T47D (cell line): ENCODE measurements around the gene TMEM259.
"Not testable (repeated sequence)": the region's sequence is repeated elsewhere in the genome, so short reads cannot be mapped to it uniquely, and the experiment has no call there.

Experiments used
- DNase-seq, 2 experiments: peaks; one replicate each; pipeline versions ENCODE4 v3.0.0 to v3.0.0-alpha.2; 2011 to 2012; ENCODE audit warnings: low read depth in 1 of 2, low spot score in 1 of 2
- JUND ChIP-seq: IDR thresholded peaks from 2 replicates; pipeline ENCODE4 v1.6.1; 2012; ENCODE audit warnings: low read depth
- in situ Hi-C: cut with HindIII; loops from 2 replicates; pipeline ENCODE4 v1.10.0; 2016; ENCODE audit warnings: low sequenced_read_pairs, low pct_unique_long_range_greater_than_20kb

Gene TMEM259

GRCh38 chr19:1025960-1026782 is 5.2 kb upstream of the TMEM259 start, which contains the start of gene CNN2:
CNN2 (plus strand) TSS chr19:1026608; CDS start chr19:1026662, 54 bp downstream.
- in situ Hi-C loops = no loop called here
- no peak for TF ChIP-seq JUND
- peak; percentile 81 to 86 for DNase-seq

- in situ Hi-C loops, DNase-seq: not testable (repeated sequence)
Measured at GRCh38 chr19:1025080-1025479, 4.2 kb upstream of the TMEM259 start.

GRCh38 chr19:1023883-1024188 is 2.9 kb upstream of the TMEM259 start:
- in situ Hi-C loops, DNase-seq: not testable (repeated sequence)

- DNase-seq = no peak
- TF ChIP-seq JUND = no peak
- in situ Hi-C loops = no loop called here
Measured at GRCh38 chr19:1019980-1020867, 699 bp downstream of the TMEM259 start.

GRCh38 chr19:1019616-1019961 is 1.3 kb downstream of the TMEM259 start:
- no peak for DNase-seq
- in situ Hi-C loops = no loop called here
- no peak for TF ChIP-seq JUND

GRCh38 chr19:1018932-1019615 is 1.8 kb downstream of the TMEM259 start:
- no peak for DNase-seq
- no peak for TF ChIP-seq JUND
- in situ Hi-C loops = no loop called here

- no peak for TF ChIP-seq JUND
- in situ Hi-C loops = no loop called here
- DNase-seq = no peak
Measured at GRCh38 chr19:1018393-1018792, 2.5 kb downstream of the TMEM259 start.

- no peak for TF ChIP-seq JUND
- no peak for DNase-seq
- in situ Hi-C loops = no loop called here
Measured at GRCh38 chr19:1017906-1018305, 3.0 kb downstream of the TMEM259 start.

- DNase-seq = peak in 1 of 2 experiments; percentile 50
- TF ChIP-seq JUND = no peak
- in situ Hi-C loops = no loop called here
Measured at GRCh38 chr19:1017115-1017905, 3.6 kb downstream of the TMEM259 start.

- DNase-seq = no peak
- in situ Hi-C loops = no loop called here
- no peak for TF ChIP-seq JUND
Measured at GRCh38 chr19:1016647-1017114, 4.2 kb downstream of the TMEM259 start.

- no peak for DNase-seq
- in situ Hi-C loops = no loop called here
- TF ChIP-seq JUND = no peak
Measured at GRCh38 chr19:1015782-1016646, 4.9 kb downstream of the TMEM259 start.
